MV-4-11 (cell line): ENCODE data around the gene C2CD2.

Source experiments
- DNase-seq: peaks from one replicate; lab custom pipeline; 2025; lab: John Stamatoyannopoulos, UW

The C2CD2 gene

GRCh38 chr21:41888749-41889376 lies 65.0 kb downstream of the C2CD2 start:
- no peak for DNase-seq

DNA sequence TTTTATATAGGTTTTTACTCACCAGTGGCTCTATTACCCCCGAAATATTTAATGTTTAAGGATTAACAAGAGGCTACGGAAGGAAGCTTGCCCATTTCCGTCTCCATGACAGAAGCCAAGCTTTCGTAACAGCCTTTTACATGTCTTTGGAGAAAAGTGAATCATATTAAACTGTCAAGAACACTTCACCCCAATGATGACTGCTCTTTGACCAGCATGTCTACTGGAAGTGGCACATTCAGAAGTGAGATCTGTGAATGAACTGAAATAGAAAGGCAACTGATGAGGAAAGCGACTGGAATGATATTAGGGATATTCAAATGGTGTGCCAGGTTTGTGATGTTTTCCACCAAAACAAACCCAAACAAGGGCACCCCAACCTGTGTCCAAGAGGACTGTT lies 66.2 kb downstream of the C2CD2 start:
- peak; percentile 80 for DNase-seq

GRCh38 chr21:41886328-41886727 lies 67.5 kb downstream of the C2CD2 start:
- no peak for DNase-seq

DNA sequence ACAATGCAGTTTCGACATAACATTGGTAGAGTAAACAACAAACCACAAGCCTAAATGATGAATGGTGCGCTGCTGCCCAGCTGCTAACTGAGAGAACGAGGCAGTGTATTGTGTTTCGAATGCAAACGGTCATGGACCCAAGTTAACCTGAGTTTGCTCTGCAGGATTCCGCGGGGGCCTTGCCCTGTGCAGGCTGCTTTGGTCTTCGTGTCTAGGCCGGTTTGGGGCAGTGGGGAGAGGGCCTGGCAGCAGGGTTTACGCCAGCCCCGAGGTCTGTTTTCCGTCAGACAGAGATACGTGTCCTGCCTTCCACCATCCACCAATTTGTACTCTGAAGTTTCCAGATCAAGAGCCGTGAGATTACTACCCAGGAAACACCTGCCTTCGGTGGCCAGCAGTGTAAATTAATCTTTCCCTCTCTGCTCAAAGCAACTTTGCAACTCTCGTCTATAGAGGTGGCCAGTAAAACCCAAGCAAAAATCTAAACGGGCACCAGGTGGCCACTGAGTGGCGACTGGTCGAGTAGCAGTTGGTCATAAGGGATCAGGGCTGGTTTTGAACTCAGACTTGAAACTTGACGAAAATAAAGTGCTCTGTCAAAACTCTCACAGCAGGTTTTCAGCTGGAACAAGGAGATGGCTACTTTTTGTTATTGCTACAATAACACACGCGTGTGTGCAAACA lies 68.3 kb downstream of the C2CD2 start:
- DNase-seq: peak; percentile 14

- DNase-seq: no peak
Observed at GRCh38 chr21:41884501-41885030, 69.3 kb downstream of the C2CD2 start.

GRCh38 chr21:41883582-41883981 lies 70.2 kb downstream of the C2CD2 start:
- DNase-seq: no peak

GRCh38 chr21:41881051-41881450 lies 72.8 kb downstream of the C2CD2 start:
- no peak for DNase-seq

- DNase-seq: no peak
Observed at GRCh38 chr21:41880153-41880552, 73.7 kb downstream of the C2CD2 start.

- DNase-seq: peak; percentile 49
Observed at GRCh38 chr21:41879190-41879998, 74.4 kb downstream of the C2CD2 start, which contains the start of gene PRDM15. PRDM15 (minus strand) TSS chr21:41879344; CDS start chr21:41860363, 18,981 bp downstream.

GRCh38 chr21:41878831-41879189 lies 75.0 kb downstream of the C2CD2 start:
- DNase-seq: peak; percentile 43

- DNase-seq: peak; percentile 61
Observed at GRCh38 chr21:41877901-41878830, 75.7 kb downstream of the C2CD2 start.

DNA sequence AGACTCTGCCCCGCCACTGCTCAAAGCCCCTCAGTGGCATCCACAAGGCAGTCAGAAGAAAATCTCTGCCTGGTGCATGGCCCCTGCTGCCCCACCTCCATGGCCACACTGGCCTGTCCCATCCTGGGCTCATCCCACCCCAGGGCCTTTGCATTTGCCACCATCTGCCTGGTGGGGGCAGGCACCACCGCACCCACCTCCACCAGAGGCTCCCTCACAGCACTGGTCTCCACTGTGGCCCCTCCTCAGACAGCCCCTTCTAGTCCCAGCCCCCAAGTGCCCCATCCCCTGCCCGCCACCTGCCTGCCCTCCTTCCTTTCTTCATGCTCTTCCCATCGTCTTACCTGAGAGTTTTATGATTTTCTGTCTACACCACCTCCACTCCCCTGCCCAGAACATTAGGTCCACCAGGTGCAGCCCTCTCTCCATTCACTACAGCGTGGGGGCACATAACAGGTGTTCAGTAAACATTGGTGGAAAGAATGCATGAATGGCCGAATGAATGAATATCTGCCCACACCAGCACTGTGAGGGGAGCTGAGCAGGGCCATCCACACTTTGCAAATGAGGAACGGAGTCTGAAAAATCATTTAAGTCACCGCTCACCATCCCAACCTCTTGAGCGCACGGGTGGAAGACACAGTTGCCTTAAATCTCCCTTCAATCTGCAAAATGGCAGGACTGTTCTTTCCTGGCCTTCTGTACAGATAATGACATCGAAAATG lies 76.7 kb downstream of the C2CD2 start:
- DNase-seq: no peak

DNA sequence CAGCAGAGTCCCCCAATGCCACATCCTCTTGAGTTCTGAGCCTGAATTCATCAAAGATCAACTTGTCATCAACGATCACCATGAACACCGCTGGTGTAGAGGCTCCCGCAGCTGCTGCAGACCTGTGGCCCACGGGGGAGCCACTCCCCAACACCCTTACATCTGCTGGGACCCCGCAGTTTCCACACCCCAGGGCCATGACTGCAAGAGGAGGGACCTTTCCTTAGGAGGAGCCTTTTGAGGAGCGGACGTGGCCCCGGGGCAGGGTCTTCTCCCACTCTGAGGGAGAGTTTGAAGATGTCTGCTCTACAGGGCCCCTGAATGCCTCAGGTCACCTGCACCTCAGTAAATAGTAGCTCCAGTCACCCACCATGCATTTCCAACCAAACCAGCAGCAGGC lies 77.4 kb downstream of the C2CD2 start:
- no peak for DNase-seq

DNA sequence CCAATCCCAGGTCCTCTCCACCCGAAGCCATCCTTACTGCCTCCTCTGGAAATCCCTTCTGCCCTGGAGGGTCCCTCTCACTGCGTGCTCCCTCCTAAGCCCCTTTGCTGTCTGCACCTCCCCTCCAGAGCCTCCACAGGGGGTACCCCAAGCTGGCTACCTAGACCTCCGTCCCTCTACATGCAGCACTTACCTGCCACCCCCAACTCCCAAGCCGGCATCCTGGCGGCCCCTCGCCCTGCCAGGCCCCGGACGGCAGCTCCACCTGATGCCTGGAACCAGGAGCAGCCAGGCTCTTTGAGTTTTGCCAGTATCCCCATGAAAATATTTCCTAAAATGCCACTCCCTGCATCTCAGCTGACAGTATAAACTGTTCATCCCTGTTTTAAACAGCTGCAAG lies 78.7 kb downstream of the C2CD2 start:
- DNase-seq: no peak

DNA sequence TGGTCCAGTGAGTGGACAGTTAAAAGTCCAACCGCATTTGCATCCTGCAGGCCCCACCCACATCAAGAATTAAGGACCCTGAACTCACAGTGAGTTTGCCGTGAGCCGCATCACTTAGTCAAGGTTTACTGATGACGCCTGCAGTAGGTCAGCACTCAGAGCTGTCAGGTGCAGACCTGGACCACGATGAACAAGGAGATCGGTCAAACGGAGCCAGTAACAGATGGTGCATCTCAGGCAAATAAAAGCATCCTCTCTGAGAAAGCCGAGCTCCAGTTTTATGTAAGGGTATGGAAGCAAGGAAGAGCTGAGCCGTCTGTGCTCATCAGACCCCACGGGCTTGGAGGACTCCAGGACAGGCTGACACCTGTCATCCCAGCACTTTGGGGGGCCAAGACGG lies 79.2 kb downstream of the C2CD2 start:
- DNase-seq: no peak

DNA sequence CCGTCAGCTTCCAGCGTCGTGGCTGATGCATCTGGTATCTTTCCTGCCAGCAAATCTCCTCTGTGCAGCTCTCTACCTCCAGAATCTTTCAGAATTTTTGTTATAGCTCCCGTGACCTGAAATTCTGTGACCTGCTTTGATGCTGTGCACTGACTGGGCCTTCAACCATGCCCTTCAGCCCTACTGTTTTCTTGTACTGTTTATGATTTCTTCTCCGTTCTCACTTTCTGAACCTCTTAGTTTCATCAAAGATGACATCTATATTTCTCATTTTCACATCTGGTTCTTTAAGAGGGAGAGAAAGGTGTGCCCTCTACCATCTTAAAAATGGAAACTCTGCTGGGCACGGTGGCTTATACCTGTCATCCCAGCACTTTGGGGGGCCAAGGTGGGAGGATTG lies 80.4 kb downstream of the C2CD2 start:
- DNase-seq: no peak

DNA sequence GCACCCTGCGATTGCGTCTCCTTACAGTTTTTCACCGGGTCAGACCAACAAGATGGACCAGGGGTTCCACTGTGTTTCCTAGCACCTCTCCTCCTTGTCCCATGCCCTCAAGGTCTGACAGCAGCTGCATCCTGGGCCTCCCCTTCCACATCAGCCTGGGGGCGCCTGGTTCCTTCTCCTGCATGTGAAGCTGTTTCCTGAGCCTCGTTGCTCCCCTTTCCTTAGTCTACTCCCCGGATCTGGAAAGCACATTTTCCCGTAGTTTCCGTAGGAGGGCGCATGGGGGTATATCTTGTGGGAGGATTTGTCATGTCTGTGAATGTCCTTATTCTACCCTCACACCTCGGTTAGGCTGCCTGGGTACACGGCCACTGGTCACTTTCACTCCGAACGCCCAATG lies 80.8 kb downstream of the C2CD2 start:
- no peak for DNase-seq

GRCh38 chr21:41871293-41872030 lies 82.4 kb downstream of the C2CD2 start:
- no peak for DNase-seq

DNA sequence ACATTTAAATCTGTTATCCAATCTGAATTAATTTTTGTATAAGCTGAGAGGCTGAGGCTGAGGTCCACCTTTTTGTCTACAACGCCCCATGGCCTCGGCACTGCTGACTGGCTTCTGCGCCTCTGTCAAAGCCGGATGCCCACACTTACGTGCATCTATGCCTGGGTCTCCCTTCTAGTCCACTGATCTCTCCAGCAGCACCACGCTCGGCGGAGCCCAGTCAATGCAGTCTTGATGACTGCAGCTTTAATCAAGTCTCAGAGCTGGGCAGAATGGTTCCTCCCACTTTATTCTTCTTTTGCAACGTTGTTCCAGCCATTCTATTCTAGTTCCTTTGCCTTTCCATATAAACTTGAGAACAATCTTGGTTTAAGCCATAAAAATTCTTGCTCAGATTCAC lies 84.0 kb downstream of the C2CD2 start:
- no peak for DNase-seq

GRCh38 chr21:41868062-41868710 lies 85.6 kb downstream of the C2CD2 start:
- DNase-seq: no peak
